Activated naive CD4-positive, alpha-beta T cell treated with anti-CD3 and anti-CD28 coated beads, Interleukin-2, amount 50 U/mL, for 72 hours (primary cell): ENCODE data around the gene ZC3H18. TPM values are rescaled to one million over a fixed set of nuclear protein-coding genes. Genes with fewer than 3 reads are reported as not detected.
"Not testable (repeated sequence)": the region's sequence is repeated elsewhere in the genome, so short reads cannot be mapped to it uniquely, and the experiment has no call there.

Experiments used
- ATAC-seq, 2 donors: fragments of 150-1000 bp; cut with Tn5 transposase; 2 replicates each; pipeline ENCODE4 v1.10.0; 2021; ENCODE audit warnings: mild to moderate bottlenecking in 2 of 2, moderate library complexity in 2 of 2
- DNase-seq, 2 donors: peaks; one replicate each; pipeline ENCODE4 v3.0.0; 2021 to 2022; ENCODE audit warnings: low spot score in 2 of 2
- H3K27ac Mint-ChIP-seq, 2 donors: one replicate each; pipeline ENCODE4 v1.8.0; 2022; ENCODE audit warnings: mild to moderate bottlenecking in 2 of 2, mixed read lengths in 2 of 2
- H3K36me3 Mint-ChIP-seq, 2 donors: one replicate each; pipeline ENCODE4 v1.8.0; 2022; ENCODE audit warnings: mixed read lengths in 2 of 2
- H3K9me3 Mint-ChIP-seq, 2 donors: one replicate each; pipeline ENCODE4 v1.8.0; 2022; ENCODE audit warnings: mixed read lengths in 2 of 2
- total RNA-seq, 2 donors: library from RNA; stranded (reverse); gene quantifications; one replicate each; pipeline ENCODE4 v1.2.3, GENCODE V29; 2022

ZC3H18 gene
- total RNA-seq, 2 donors from 2014 or later, result 70.3 to 71.9 TPM

GRCh38 chr16:88655053-88655732, 85.0 kb downstream of the ZC3H18 start:
- no peaks in the 10 kb centered on the region for H3K9me3 Mint-ChIP-seq
- peak overlapping the region; percentile 7 to 77 for H3K27ac Mint-ChIP-seq
- no peak for DNase-seq
- H3K36me3 Mint-ChIP-seq, result peaks cover 0 to 4% of the 10 kb centered on the region in 2 donors
- ATAC-seq, result no peak

GRCh38 chr16:88655733-88656281, 85.6 kb downstream of the ZC3H18 start:
- no peak overlapping the region for H3K27ac Mint-ChIP-seq
- no peaks in the 10 kb centered on the region for H3K9me3 Mint-ChIP-seq
- DNase-seq (no peak), ATAC-seq (no peak)
- H3K36me3 Mint-ChIP-seq, result peaks cover 0 to 4% of the 10 kb centered on the region in 2 donors

- Mint-ChIP-seq H3K9me3 (no peaks in the 10 kb centered on the region), H3K36me3 (peaks cover 0 to 4% of the 10 kb centered on the region in 2 donors), H3K27ac (no peak overlapping the region)
- no peak for ATAC-seq
- no peak for DNase-seq
Observed at GRCh38 chr16:88656291-88656980, 86.2 kb downstream of the ZC3H18 start.

- Mint-ChIP-seq H3K27ac (no peak overlapping the region), H3K36me3 (peaks cover 4 to 5% of the 10 kb centered on the region in 2 donors), H3K9me3 (no peaks in the 10 kb centered on the region)
- ATAC-seq, result no peak
- DNase-seq, result no peak
Observed at GRCh38 chr16:88657371-88657770, 87.2 kb downstream of the ZC3H18 start.

GRCh38 chr16:88658714-88659113, 88.5 kb downstream of the ZC3H18 start:
- Mint-ChIP-seq H3K27ac (no peak overlapping the region), H3K9me3 (no peaks in the 10 kb centered on the region), H3K36me3 (peaks cover 4 to 5% of the 10 kb centered on the region in 2 donors)
- no peak for ATAC-seq
- no peak for DNase-seq

- H3K27ac Mint-ChIP-seq, result no peak overlapping the region
- ATAC-seq (no peak), DNase-seq (no peak)
- H3K9me3 Mint-ChIP-seq, result no peaks in the 10 kb centered on the region
- H3K36me3 Mint-ChIP-seq, result peaks cover 4 to 5% of the 10 kb centered on the region in 2 donors
Observed at GRCh38 chr16:88659160-88659559, 89.0 kb downstream of the ZC3H18 start.

- no peak for ATAC-seq
- peaks cover 0 to 5% of the 10 kb centered on the region in 2 donors for H3K36me3 Mint-ChIP-seq
- H3K27ac Mint-ChIP-seq, result peak overlapping the region in 1 of 2 donors; percentile 92
- no peaks in the 10 kb centered on the region for H3K9me3 Mint-ChIP-seq
- no peak for DNase-seq
Observed at GRCh38 chr16:88661468-88661867, 91.3 kb downstream of the ZC3H18 start.

GRCh38 chr16:88662222-88662842, 92.1 kb downstream of the ZC3H18 start:
- ATAC-seq (no peak), DNase-seq (no peak)
- peak overlapping the region; percentile 88 to 92 for H3K27ac Mint-ChIP-seq
- no peaks in the 10 kb centered on the region for H3K9me3 Mint-ChIP-seq
- peaks cover 0 to 5% of the 10 kb centered on the region in 2 donors for H3K36me3 Mint-ChIP-seq

GRCh38 chr16:88662843-88663606, 92.8 kb downstream of the ZC3H18 start, which contains the start of gene MVD:
Gene MVD, minus strand, starts transcription at chr16:88663091. Its CDS starts 11 bp downstream, at chr16:88663080.
- no peaks in the 10 kb centered on the region for H3K9me3 Mint-ChIP-seq
- ATAC-seq, result peak; percentile 99
- H3K27ac Mint-ChIP-seq, result peak within 1 kb of the TSS; percentile 90 to 92
- peaks cover 0 to 5% of the 10 kb centered on the region in 2 donors for H3K36me3 Mint-ChIP-seq
- peak; percentile 95 to 99 for DNase-seq

GRCh38 chr16:88665148-88665547, 94.9 kb downstream of the ZC3H18 start:
- no peak for ATAC-seq
- no peak overlapping the region for H3K27ac Mint-ChIP-seq
- H3K9me3 Mint-ChIP-seq, result no peaks in the 10 kb centered on the region
- H3K36me3 Mint-ChIP-seq, result peaks cover 0 to 5% of the 10 kb centered on the region in 2 donors
- DNase-seq, result no peak

- Mint-ChIP-seq H3K27ac (no peak overlapping the region), H3K9me3 (no peaks in the 10 kb centered on the region), H3K36me3 (peaks cover 0 to 5% of the 10 kb centered on the region in 2 donors)
- DNase-seq (no peak), ATAC-seq (no peak)
Observed at GRCh38 chr16:88665570-88665969, 95.4 kb downstream of the ZC3H18 start.

GRCh38 chr16:88667461-88667860, 97.3 kb downstream of the ZC3H18 start:
- no peak overlapping the region for H3K27ac Mint-ChIP-seq
- DNase-seq (no peak), ATAC-seq (no peak)
- H3K9me3 Mint-ChIP-seq, result no peaks in the 10 kb centered on the region
- H3K36me3 Mint-ChIP-seq, result no peaks in the 10 kb centered on the region

GRCh38 chr16:88669493-88669892, 99.3 kb downstream of the ZC3H18 start:
- H3K27ac Mint-ChIP-seq, H3K36me3 Mint-ChIP-seq, ATAC-seq, DNase-seq, H3K9me3 Mint-ChIP-seq: not testable (repeated sequence)

GRCh38 chr16:88669980-88670379, 99.8 kb downstream of the ZC3H18 start:
- DNase-seq, result no peak
- Mint-ChIP-seq H3K27ac (no peak overlapping the region), H3K9me3 (no peaks in the 10 kb centered on the region), H3K36me3 (no peaks in the 10 kb centered on the region)
- no peak for ATAC-seq

- no peaks in the 10 kb centered on the region for H3K9me3 Mint-ChIP-seq
- DNase-seq, result no peak
- ATAC-seq, result no peak
Observed at GRCh38 chr16:88671806-88672205, 101.6 kb downstream of the ZC3H18 start.

GRCh38 chr16:88672776-88673175, 102.6 kb downstream of the ZC3H18 start:
- no peak for ATAC-seq

More at GRCh38 chr16:88671806-88672205, 101.6 kb downstream of the ZC3H18 start:
- H3K36me3 Mint-ChIP-seq, result no peaks in the 10 kb centered on the region
- no peak overlapping the region for H3K27ac Mint-ChIP-seq

More at GRCh38 chr16:88672776-88673175, 102.6 kb downstream of the ZC3H18 start:
- DNase-seq, result no peak
- H3K27ac Mint-ChIP-seq, result no peak overlapping the region
- H3K9me3 Mint-ChIP-seq, result no peaks in the 10 kb centered on the region
- no peaks in the 10 kb centered on the region for H3K36me3 Mint-ChIP-seq
